ENCODE data around the gene HSP90AB1. TPM values are rescaled to one million over a fixed set of nuclear protein-coding genes. Genes with fewer than 3 reads are reported as not detected.

HSP90AB1 gene
- total and polyA plus RNA-seq, 9 of the 15 experiments (the other 6 are each of a cell fraction or from before 2014, with no cell fraction given), result 1,780 to 3,358 (median 2,262) TPM

DNA sequence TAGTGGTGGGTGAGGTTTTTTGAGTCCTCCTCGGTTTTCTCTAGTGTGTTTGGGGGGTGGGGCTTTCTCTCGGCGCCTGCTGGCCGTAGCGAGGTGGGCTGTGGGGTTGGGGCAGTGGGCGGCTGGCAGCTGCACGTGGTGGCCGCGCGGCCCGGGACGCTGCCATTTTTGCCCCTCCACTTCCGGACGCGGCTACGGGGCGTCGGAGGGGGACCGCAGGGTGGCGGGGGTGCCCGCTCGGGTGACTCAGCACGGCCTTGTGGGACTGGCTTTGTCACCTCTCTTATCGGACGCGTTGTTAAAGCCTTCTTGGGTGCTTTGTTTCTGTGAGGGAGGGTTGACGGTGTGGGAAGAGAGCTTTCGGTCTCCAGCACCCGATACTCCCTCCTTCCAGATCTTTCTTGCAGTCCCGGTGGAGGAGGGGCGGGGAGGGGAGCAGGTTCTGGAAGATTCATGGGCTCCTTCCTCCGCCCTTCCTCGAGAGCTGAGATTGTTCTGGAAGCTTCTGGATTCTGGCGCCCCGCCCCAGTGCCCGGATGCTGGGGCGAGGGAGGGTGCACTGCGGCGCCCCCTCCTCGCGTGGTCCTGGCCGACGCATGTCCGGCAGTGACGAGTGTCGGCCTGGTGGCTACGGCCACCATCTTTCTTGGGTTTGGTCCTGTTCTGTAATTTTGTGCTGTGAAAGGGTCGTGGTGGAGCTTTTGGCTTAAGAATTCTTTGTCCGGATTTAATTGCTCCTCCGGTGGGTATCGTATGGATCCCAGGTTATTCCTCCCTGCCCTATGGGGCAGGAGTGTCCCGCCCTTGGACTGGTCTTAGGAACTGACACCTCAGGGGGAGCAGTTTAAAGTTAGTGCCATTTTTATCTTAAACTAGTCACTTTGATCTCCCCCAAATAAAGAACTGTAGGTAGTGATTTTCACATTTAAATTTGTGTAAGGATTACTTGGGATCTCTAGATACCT lies 719 bp downstream of the HSP90AB1 start (continued):
- TF ChIP-seq, protein P1, sequence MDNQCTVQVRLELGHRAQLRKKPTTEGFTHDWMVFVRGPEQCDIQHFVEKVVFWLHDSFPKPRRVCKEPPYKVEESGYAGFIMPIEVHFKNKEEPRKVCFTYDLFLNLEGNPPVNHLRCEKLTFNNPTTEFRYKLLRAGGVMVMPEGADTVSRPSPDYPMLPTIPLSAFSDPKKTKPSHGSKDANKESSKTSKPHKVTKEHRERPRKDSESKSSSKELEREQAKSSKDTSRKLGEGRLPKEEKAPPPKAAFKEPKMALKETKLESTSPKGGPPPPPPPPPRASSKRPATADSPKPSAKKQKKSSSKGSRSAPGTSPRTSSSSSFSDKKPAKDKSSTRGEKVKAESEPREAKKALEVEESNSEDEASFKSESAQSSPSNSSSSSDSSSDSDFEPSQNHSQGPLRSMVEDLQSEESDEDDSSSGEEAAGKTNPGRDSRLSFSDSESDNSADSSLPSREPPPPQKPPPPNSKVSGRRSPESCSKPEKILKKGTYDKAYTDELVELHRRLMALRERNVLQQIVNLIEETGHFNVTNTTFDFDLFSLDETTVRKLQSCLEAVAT (IDR thresholded peaks at IDR 0.05), result 0 out of 4 replicates have a peak, but pooled peaks of 1 of the 2 experiments have one; percentile 36
- no peak for TF ChIP-seq DIDO1 (tag; IDR thresholded peaks at IDR 0.05; ENCODE audit: low read depth)
- TF ChIP-seq ZNF121 (CRISPR knock-in tag; conservative IDR thresholded peaks at IDR 0.05), result no peak
- peak; percentile 16; the same call in 1 of the 2 replicates for TF ChIP-seq GATA2 (CRISPR knock-in tag; IDR thresholded peaks at IDR 0.05)
- TF ChIP-seq COPS2 (conservative IDR thresholded peaks at IDR 0.05), result no peak
- peak; percentile 83 for TF ChIP-seq ILF3 (IDR thresholded peaks at IDR 0.05; ENCODE audit: borderline replicate concordance)
- no peak for TF ChIP-seq ZNF347 (CRISPR knock-in tag; IDR thresholded peaks at IDR 0.05; ENCODE audit: low read depth)
- TF ChIP-seq, protein P2, sequence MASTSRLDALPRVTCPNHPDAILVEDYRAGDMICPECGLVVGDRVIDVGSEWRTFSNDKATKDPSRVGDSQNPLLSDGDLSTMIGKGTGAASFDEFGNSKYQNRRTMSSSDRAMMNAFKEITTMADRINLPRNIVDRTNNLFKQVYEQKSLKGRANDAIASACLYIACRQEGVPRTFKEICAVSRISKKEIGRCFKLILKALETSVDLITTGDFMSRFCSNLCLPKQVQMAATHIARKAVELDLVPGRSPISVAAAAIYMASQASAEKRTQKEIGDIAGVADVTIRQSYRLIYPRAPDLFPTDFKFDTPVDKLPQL (IDR thresholded peaks at IDR 0.05; ENCODE audit: extremely low read depth, insufficient read length), result no peak
- TF ChIP-seq ZNF124 (CRISPR knock-in tag; IDR thresholded peaks at IDR 0.05), result no peak
- TF ChIP-seq RBM14 (IDR thresholded peaks at IDR 0.05; ENCODE audit: borderline replicate concordance, insufficient read depth, low read depth, low read length), result peak; percentile 91; the same call in 1 of the 2 replicates
- no peak for TF ChIP-seq MCM3 (IDR thresholded peaks at IDR 0.05)
- TF ChIP-seq, protein P3, sequence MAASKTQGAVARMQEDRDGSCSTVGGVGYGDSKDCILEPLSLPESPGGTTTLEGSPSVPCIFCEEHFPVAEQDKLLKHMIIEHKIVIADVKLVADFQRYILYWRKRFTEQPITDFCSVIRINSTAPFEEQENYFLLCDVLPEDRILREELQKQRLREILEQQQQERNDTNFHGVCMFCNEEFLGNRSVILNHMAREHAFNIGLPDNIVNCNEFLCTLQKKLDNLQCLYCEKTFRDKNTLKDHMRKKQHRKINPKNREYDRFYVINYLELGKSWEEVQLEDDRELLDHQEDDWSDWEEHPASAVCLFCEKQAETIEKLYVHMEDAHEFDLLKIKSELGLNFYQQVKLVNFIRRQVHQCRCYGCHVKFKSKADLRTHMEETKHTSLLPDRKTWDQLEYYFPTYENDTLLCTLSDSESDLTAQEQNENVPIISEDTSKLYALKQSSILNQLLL (CRISPR knock-in tag; IDR thresholded peaks at IDR 0.05; ENCODE audit: borderline replicate concordance), result no peak
- no peak for TF ChIP-seq KAT8 (IDR thresholded peaks at IDR 0.05; ENCODE audit: low read depth)
- TF ChIP-seq, protein P4, sequence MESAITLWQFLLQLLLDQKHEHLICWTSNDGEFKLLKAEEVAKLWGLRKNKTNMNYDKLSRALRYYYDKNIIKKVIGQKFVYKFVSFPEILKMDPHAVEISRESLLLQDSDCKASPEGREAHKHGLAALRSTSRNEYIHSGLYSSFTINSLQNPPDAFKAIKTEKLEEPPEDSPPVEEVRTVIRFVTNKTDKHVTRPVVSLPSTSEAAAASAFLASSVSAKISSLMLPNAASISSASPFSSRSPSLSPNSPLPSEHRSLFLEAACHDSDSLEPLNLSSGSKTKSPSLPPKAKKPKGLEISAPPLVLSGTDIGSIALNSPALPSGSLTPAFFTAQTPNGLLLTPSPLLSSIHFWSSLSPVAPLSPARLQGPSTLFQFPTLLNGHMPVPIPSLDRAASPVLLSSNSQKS (CRISPR knock-in tag; IDR thresholded peaks at IDR 0.05), result 0 out of 2 replicates have a peak, but pooled peaks have one; percentile 32
- peak; percentile 6 for TF ChIP-seq RBM25 (IDR thresholded peaks at IDR 0.05; ENCODE audit: low read depth, low read length, severe bottlenecking)
- peak; percentile 71 for TF ChIP-seq PHB (CRISPR knock-in tag; IDR thresholded peaks at IDR 0.05)
- no peak for TF ChIP-seq ZNF133 (CRISPR knock-in tag; IDR thresholded peaks at IDR 0.05)
- TF ChIP-seq, protein P5, sequence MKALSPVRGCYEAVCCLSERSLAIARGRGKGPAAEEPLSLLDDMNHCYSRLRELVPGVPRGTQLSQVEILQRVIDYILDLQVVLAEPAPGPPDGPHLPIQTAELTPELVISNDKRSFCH (CRISPR knock-in tag; IDR thresholded peaks at IDR 0.05), result no peak
- TF ChIP-seq, protein P5 (tag; IDR thresholded peaks at IDR 0.05), result 0 out of 2 replicates have a peak, but pooled peaks have one; percentile 24
- no peak for TF ChIP-seq TAF15 (IDR thresholded peaks at IDR 0.05; ENCODE audit: low read depth, low read length)
- TF ChIP-seq TARDBP (IDR thresholded peaks at IDR 0.05), result 0 out of 2 replicates have a peak, but pooled peaks have one; percentile 14
- TF ChIP-seq STAT5B (CRISPR knock-in tag; IDR thresholded peaks at IDR 0.05), result no peak
- no peak; the same call in 1 of the 2 replicates for TF ChIP-seq MBD2 (IDR thresholded peaks at IDR 0.05; ENCODE audit: borderline replicate concordance, low read depth)

All from K562 (cell line).